HG03558 (cell line): ENCODE measurements around the gene TMEM272.
"Not testable (repeated sequence)": the region's sequence is repeated elsewhere in the genome, so short reads cannot be mapped to it uniquely, and the experiment has no call there.

Source experiments
- ATAC-seq: cut with Tn5 transposase; IDR thresholded peaks from one replicate; pipeline ENCODE4 v1.9.1; 2021; ENCODE audit warnings: moderate number of reproducible peaks; ENCODE audit not compliant: unreplicated experiment; ENCODE audit errors: extremely low read depth

TMEM272 gene

GRCh38 chr13:51826606-51827005 lies 18.4 kb downstream of the TMEM272 start:
- no peak for ATAC-seq

GRCh38 chr13:51825681-51826254 lies 19.2 kb downstream of the TMEM272 start:
- no peak for ATAC-seq

GRCh38 chr13:51825165-51825592 lies 19.8 kb downstream of the TMEM272 start:
- ATAC-seq = no peak

- ATAC-seq = not testable (repeated sequence)
Observed at GRCh38 chr13:51824712-51825111, 20.3 kb downstream of the TMEM272 start.

GRCh38 chr13:51823863-51824262 lies 21.1 kb downstream of the TMEM272 start:
- no peak for ATAC-seq

GRCh38 chr13:51823359-51823758 lies 21.6 kb downstream of the TMEM272 start:
- no peak for ATAC-seq

GRCh38 chr13:51822106-51822815 lies 22.7 kb downstream of the TMEM272 start:
- ATAC-seq = no peak

GRCh38 chr13:51821606-51822005 lies 23.4 kb downstream of the TMEM272 start:
- ATAC-seq = no peak

GRCh38 chr13:51820016-51820597 lies 24.9 kb downstream of the TMEM272 start:
- no peak for ATAC-seq

GRCh38 chr13:51819544-51819943 lies 25.4 kb downstream of the TMEM272 start:
- no peak for ATAC-seq

- ATAC-seq = no peak
Observed at GRCh38 chr13:51818781-51819511, 26.0 kb downstream of the TMEM272 start.

GRCh38 chr13:51818276-51818675 lies 26.7 kb downstream of the TMEM272 start:
- ATAC-seq = no peak

GRCh38 chr13:51817717-51818116 lies 27.3 kb downstream of the TMEM272 start:
- ATAC-seq = no peak

- ATAC-seq = no peak
Observed at GRCh38 chr13:51816604-51817249, 28.2 kb downstream of the TMEM272 start.

- ATAC-seq = no peak
Observed at GRCh38 chr13:51815848-51816247, 29.1 kb downstream of the TMEM272 start.

GRCh38 chr13:51814825-51815650 lies 29.9 kb downstream of the TMEM272 start:
- ATAC-seq = peak; percentile 74

- no peak for ATAC-seq
Observed at GRCh38 chr13:51814071-51814470, 30.9 kb downstream of the TMEM272 start.

- no peak for ATAC-seq
Observed at GRCh38 chr13:51811920-51812451, 33.0 kb downstream of the TMEM272 start.

GRCh38 chr13:51811046-51811445 lies 33.9 kb downstream of the TMEM272 start:
- no peak for ATAC-seq
